ENCODE data around the gene APOBEC3C.
"Not testable (repeated sequence)": the region's sequence is repeated elsewhere in the genome, so short reads cannot be mapped to it uniquely, and the experiment has no call there.

The APOBEC3C gene

DNA sequence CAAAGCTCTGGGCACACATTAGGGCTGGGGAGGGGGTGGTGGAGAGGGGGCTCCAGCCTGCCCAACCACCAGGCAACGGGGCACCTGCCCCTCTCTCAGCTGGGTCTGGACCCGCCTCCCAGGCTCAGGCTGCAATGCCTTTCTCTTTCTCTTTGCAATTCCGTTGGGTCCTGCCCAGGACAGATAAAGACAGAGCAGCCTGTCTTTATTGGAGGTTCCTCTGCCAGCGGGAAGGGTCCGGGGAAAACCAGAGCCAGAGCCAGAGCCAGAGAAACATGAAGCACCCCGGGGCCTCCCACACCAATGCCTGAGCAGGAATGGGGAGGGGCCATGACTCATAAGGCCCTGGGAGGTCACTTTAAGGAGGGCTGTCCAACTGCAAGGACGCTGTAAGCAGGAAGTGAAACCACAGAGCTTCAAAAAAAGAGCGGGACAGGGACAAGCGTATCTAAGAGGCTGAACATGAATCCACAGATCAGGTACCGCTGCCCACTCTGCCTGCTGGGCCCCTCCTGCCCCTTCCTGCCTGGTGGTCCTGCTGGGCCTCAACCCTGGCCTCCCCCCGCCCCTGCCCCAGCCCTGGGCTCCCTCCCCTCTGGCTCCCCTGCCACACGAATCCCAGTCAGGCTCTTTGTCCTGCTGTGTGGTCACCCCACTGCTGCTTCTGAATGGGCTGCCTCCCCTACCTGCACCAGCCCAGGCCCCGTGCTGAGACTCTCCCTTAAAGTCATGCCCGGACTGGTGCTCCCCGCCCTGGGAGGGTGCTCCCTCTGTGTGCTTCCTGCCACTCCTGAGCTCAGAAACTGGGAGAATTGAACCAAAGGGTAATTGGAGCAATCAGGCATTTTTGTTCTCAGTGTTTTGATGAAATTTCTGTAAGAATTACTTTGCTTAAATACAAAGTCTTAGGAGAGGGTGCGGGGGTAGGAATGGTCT, 31.8 kb upstream of the APOBEC3C start, which contains the start of gene APOBEC3B:
Gene APOBEC3B, plus strand, starts transcription at position 356 of the 936 bp plus-strand sequence. Its CDS starts 107 bp downstream, at position 463.
- peak; percentile 72 to 94 (median 92) for DNase-seq
- no peak within 1 kb of the TSS for H3K27ac ChIP-seq (ENCODE audit: insufficient read depth in 1 of 2, low read depth in 1 of 2, low read length in 2 of 2, poor library complexity in 1 of 2, severe bottlenecking in 2 of 2)
- H3K36me3 ChIP-seq (ENCODE audit: control insufficient read depth in 4 of 4, insufficient read depth in 4 of 4, low read length in 3 of 4): no peaks in the 10 kb centered on the region
- ChIA-PET CTCF (interaction anchor here (1.0 to 3.0 kb wide), 8 partner anchors 9 to 116 kb away, joined by 3 to 20 read pairs (median 8); no protein-coding TSS in a partner anchor), POLR2A (interaction anchor here (1.0 kb wide), 1 partner anchor 107 kb away, joined by 3 read pairs; no protein-coding TSS in a partner anchor)
- H3K27me3 ChIP-seq (replicated peaks in 2 of 5; ENCODE audit: control insufficient read depth in 4 of 5, insufficient read depth in 5 of 5, low read length in 4 of 5): no peaks in the 10 kb centered on the region
- H3K4me1 ChIP-seq (ENCODE audit: control extremely low read depth in 1 of 4, control insufficient read depth in 4 of 4, insufficient read depth in 4 of 4, low read length in 3 of 4): peaks cover 0 to 21% (median 11%) of the 10 kb centered on the region in 4 experiments
- 26% methylated on average over 13 of the region's 16 CpGs for WGBS (ENCODE audit: insufficient coverage)
- peak within 1 kb of the TSS; percentile 4 to 79 (median 54) for H3K4me3 ChIP-seq (ENCODE audit: control insufficient read depth in 1 of 7, extremely low read depth in 1 of 7, insufficient read depth in 4 of 7, low read depth in 2 of 7, low read length in 6 of 7)
- peaks cover 0 to 8% (median 4%) of the 10 kb centered on the region in 5 experiments for H3K9me3 ChIP-seq (ENCODE audit: control extremely low read depth in 1 of 5, control insufficient read depth in 4 of 5, insufficient read depth in 2 of 5, low read depth in 1 of 5, low read length in 4 of 5)

DNA sequence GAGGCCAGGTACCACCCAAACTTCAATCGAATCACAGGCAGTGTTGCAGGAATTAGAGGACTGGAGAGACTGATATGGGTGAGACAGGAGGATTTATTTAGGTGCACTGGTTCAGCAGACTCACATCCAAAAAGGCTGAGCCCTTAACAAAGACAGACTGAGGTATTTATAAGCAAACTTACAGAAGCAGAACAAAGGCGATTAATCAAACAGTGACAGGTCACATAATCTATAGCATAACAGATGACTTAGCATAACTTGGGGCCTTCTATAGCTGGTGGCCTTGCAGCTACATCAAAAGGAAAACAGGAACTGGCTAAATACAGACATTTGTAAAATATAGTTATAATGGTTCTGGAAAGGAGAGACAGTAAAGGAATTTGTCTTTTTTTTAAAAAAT, 29.8 kb upstream of the APOBEC3C start:
- 100% methylated on average over 2 of the region's 2 CpGs for WGBS (ENCODE audit: insufficient coverage)
- ChIA-PET POLR2A (no interaction called here), CTCF (interaction anchor here (1.4 to 2.3 kb wide), 2 partner anchors 11 to 19 kb away, joined by 4 to 8 read pairs; no protein-coding TSS in a partner anchor)
- peak in 2 of 3 donors; percentile 31 to 62 for DNase-seq
- peaks cover 0 to 25% (median 14%) of the 10 kb centered on the region in 4 experiments for H3K4me1 ChIP-seq (ENCODE audit: control extremely low read depth in 1 of 4, control insufficient read depth in 4 of 4, insufficient read depth in 4 of 4, low read length in 3 of 4)
- H3K36me3 ChIP-seq (ENCODE audit: control insufficient read depth in 4 of 4, insufficient read depth in 4 of 4, low read length in 3 of 4): no peaks in the 10 kb centered on the region
- peak overlapping the region in 1 of 2 experiments; percentile 43 for H3K27ac ChIP-seq (ENCODE audit: insufficient read depth in 1 of 2, low read depth in 1 of 2, low read length in 2 of 2, poor library complexity in 1 of 2, severe bottlenecking in 2 of 2)
- no peak overlapping the region for H3K4me3 ChIP-seq (ENCODE audit: control insufficient read depth in 1 of 7, extremely low read depth in 1 of 7, insufficient read depth in 4 of 7, low read depth in 2 of 7, low read length in 6 of 7)
- H3K9me3 ChIP-seq (ENCODE audit: control extremely low read depth in 1 of 5, control insufficient read depth in 4 of 5, insufficient read depth in 2 of 5, low read depth in 1 of 5, low read length in 4 of 5): peaks cover 0 to 8% (median 4%) of the 10 kb centered on the region in 5 experiments
- no peaks in the 10 kb centered on the region for H3K27me3 ChIP-seq (replicated peaks in 2 of 5; ENCODE audit: control insufficient read depth in 4 of 5, insufficient read depth in 5 of 5, low read length in 4 of 5)

DNA sequence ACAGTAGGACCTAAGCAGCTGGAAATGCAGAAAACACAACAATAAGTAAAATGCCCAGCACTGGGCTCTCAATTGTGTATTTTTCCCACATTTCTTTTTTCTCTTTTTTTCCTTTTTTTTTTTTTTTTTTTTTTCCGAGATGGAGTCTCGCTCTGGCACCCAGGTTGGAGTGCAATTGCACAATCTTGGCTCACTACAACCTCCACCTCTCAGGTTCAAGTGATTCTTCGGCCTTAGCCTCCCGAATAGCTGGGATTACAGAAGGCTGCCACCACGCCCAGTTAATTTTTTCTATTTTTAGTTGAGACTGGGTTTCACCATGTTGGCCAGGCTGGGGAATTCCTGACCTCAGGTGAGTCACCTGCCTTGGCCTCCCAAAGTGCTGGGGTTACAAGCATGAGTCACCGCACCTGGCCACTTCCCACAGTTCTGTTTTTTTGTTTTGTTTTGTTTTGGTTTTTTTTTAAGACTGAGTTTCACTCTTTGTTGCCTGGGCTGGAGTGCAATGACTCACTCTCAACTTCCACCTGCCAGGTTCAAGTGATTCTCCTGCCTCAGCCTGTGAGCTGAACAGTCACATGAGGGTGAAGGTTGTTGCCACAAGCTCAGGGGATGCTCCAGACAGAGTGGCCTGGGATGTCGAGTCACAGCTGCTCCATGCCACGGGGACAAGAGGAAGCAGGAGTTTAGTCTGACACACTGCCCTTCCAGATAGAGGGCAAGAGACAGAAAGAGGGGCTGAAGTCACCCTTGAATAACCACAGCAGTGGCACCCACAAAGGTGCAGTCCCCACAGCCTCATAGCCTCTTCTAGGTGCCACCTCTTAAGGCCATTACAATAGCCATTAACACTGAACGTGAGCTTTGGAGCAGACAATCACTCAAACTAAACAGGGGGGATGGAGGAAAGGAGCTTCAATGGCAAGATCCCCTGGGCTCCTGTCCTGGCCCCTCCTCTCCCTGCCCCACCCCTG, 29.0 kb upstream of the APOBEC3C start:
- H3K36me3 ChIP-seq (ENCODE audit: control insufficient read depth in 4 of 4, insufficient read depth in 4 of 4, low read length in 3 of 4); H3K27me3 ChIP-seq (replicated peaks in 2 of 5; ENCODE audit: control insufficient read depth in 4 of 5, insufficient read depth in 5 of 5, low read length in 4 of 5); H3K9me3 ChIP-seq (ENCODE audit: control extremely low read depth in 1 of 5, control insufficient read depth in 4 of 5, insufficient read depth in 2 of 5, low read depth in 1 of 5, low read length in 4 of 5); H3K4me3 ChIP-seq (ENCODE audit: control insufficient read depth in 1 of 7, extremely low read depth in 1 of 7, insufficient read depth in 4 of 7, low read depth in 2 of 7, low read length in 6 of 7); POLR2A ChIA-PET; CTCF ChIA-PET: not testable (repeated sequence)
- Histone ChIP-seq H3K27ac (ENCODE audit: insufficient read depth in 1 of 2, low read depth in 1 of 2, low read length in 2 of 2, poor library complexity in 1 of 2, severe bottlenecking in 2 of 2) (peak overlapping the region in 1 of 2 experiments; percentile 43), H3K4me1 (ENCODE audit: control extremely low read depth in 1 of 4, control insufficient read depth in 4 of 4, insufficient read depth in 4 of 4, low read length in 3 of 4) (peaks cover 0 to 33% (median 21%) of the 10 kb centered on the region in 4 experiments)
- WGBS (ENCODE audit: insufficient coverage): 95% methylated on average over 5 of the region's 9 CpGs
- DNase-seq: peak; percentile 27 to 81 (median 76)

DNA sequence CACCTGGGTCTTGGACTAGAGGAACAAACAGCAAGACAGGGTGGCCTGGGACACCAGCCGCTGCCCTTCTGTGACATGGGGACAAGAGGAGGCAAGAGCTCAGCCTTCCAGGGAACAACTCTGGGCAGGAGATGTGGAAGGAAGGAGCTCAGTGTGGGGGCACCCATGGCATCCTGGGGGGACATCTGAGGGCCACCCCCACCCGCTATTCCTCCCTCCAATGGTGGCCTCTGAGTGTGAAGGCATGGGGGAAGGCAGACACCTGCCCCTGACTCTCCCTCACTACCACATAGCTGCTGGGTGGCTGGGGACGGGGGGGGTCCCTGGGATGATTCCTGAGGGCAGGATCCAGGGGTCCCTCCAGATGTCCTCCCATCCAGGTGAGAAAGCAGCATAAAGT, 27.4 kb upstream of the APOBEC3C start:
- Histone ChIP-seq H3K27ac (ENCODE audit: insufficient read depth in 1 of 2, low read depth in 1 of 2, low read length in 2 of 2, poor library complexity in 1 of 2, severe bottlenecking in 2 of 2) (no peak overlapping the region), H3K9me3 (ENCODE audit: control extremely low read depth in 1 of 5, control insufficient read depth in 4 of 5, insufficient read depth in 2 of 5, low read depth in 1 of 5, low read length in 4 of 5) (peaks cover 0 to 8% (median 4%) of the 10 kb centered on the region in 5 experiments), H3K4me3 (ENCODE audit: control insufficient read depth in 1 of 7, extremely low read depth in 1 of 7, insufficient read depth in 4 of 7, low read depth in 2 of 7, low read length in 6 of 7) (no peak overlapping the region), H3K36me3 (ENCODE audit: control insufficient read depth in 4 of 4, insufficient read depth in 4 of 4, low read length in 3 of 4) (no peaks in the 10 kb centered on the region), H3K27me3 (replicated peaks in 2 of 5; ENCODE audit: control insufficient read depth in 4 of 5, insufficient read depth in 5 of 5, low read length in 4 of 5) (no peaks in the 10 kb centered on the region), H3K4me1 (ENCODE audit: control extremely low read depth in 1 of 4, control insufficient read depth in 4 of 4, insufficient read depth in 4 of 4, low read length in 3 of 4) (peaks cover 0 to 30% (median 16%) of the 10 kb centered on the region in 4 experiments)
- CTCF ChIA-PET: interaction anchor here (1.3 kb wide), 1 partner anchor 19 kb away, joined by 3 read pairs; no protein-coding TSS in a partner anchor
- POLR2A ChIA-PET: no interaction called here
- no peak for DNase-seq
- WGBS (ENCODE audit: insufficient coverage): 93% methylated on average over 2 of the region's 3 CpGs

DNA sequence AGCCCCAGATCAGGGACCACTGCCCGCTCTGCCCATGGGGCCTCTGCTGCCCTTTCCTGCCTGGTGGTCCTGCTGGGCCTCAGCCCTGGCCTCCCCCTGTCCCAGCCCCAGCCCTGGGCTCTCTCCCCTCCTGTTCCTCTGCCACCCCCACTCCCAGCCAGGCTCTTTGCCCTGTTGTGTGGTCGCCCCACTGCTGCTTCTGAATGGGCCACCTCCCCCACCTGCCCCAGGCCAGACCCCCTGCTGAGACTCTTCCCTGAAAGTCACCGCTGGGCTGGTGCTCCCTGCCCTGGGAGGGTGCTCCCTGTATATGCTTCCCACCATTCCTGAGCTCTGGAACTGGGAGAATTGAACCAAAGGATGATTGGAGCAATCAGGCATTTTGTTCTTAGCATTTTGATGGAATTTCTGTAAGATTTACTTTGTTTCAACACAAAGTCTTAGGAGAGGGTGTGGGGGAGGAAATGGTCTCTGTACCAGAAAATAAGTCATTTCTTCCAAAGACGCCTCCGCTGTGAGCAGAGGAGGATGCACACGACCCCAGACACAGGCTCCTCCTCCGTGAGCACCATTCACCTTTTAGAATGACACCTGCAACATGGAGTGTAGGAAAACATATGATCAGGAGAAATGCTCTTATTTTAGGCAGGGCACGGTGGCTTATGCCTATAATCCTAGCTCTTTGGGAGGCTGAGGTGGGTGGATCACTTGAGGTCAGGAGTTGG, 26.7 kb upstream of the APOBEC3C start:
- H3K4me1 ChIP-seq (ENCODE audit: control extremely low read depth in 1 of 4, control insufficient read depth in 4 of 4, insufficient read depth in 4 of 4, low read length in 3 of 4): peaks cover 0 to 24% (median 11%) of the 10 kb centered on the region in 4 experiments
- no peaks in the 10 kb centered on the region for H3K36me3 ChIP-seq (ENCODE audit: control insufficient read depth in 4 of 4, insufficient read depth in 4 of 4, low read length in 3 of 4)
- ChIA-PET POLR2A (no interaction called here), CTCF (interaction anchor here (0.9 to 1.3 kb wide), 2 partner anchors 15 to 18 kb away, joined by 3 to 4 read pairs; no protein-coding TSS in a partner anchor)
- peaks cover 0 to 8% (median 4%) of the 10 kb centered on the region in 5 experiments for H3K9me3 ChIP-seq (ENCODE audit: control extremely low read depth in 1 of 5, control insufficient read depth in 4 of 5, insufficient read depth in 2 of 5, low read depth in 1 of 5, low read length in 4 of 5)
- WGBS (ENCODE audit: insufficient coverage): 86% methylated on average over 6 of the region's 8 CpGs
- H3K27me3 ChIP-seq (replicated peaks in 2 of 5; ENCODE audit: control insufficient read depth in 4 of 5, insufficient read depth in 5 of 5, low read length in 4 of 5): no peaks in the 10 kb centered on the region
- no peak overlapping the region for H3K27ac ChIP-seq (ENCODE audit: insufficient read depth in 1 of 2, low read depth in 1 of 2, low read length in 2 of 2, poor library complexity in 1 of 2, severe bottlenecking in 2 of 2)
- DNase-seq: no peak
- no peak overlapping the region for H3K4me3 ChIP-seq (ENCODE audit: control insufficient read depth in 1 of 7, extremely low read depth in 1 of 7, insufficient read depth in 4 of 7, low read depth in 2 of 7, low read length in 6 of 7)

DNA sequence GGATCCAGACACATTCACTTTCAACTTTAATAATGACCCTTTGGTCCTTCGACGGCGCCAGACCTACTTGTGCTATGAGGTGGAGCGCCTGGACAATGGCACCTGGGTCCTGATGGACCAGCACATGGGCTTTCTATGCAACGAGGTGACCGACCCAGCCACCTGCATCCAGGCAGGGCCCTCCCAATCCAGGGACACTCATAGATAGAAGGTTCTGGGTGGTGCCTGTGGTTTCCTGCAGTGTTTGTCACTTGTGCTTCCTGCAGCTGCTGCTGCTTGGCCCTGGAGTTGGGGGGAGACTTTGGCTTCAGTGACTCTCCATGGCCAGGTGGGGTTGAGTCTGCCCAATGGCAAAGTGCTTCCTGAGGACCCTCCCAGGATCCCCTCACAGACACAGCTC, 24.6 kb upstream of the APOBEC3C start:
- H3K27me3 ChIP-seq (replicated peaks in 2 of 5; ENCODE audit: control insufficient read depth in 4 of 5, insufficient read depth in 5 of 5, low read length in 4 of 5): no peaks in the 10 kb centered on the region

More for the DNA sequence above, 24.6 kb upstream of the APOBEC3C start:
- Histone ChIP-seq H3K36me3 (ENCODE audit: control insufficient read depth in 4 of 4, insufficient read depth in 4 of 4, low read length in 3 of 4) (no peaks in the 10 kb centered on the region), H3K27ac (ENCODE audit: insufficient read depth in 1 of 2, low read depth in 1 of 2, low read length in 2 of 2, poor library complexity in 1 of 2, severe bottlenecking in 2 of 2) (no peak overlapping the region), H3K4me1 (ENCODE audit: control extremely low read depth in 1 of 4, control insufficient read depth in 4 of 4, insufficient read depth in 4 of 4, low read length in 3 of 4) (peaks cover 0 to 26% (median 17%) of the 10 kb centered on the region in 4 experiments), H3K4me3 (ENCODE audit: control insufficient read depth in 1 of 7, extremely low read depth in 1 of 7, insufficient read depth in 4 of 7, low read depth in 2 of 7, low read length in 6 of 7) (no peak overlapping the region), H3K9me3 (ENCODE audit: control extremely low read depth in 1 of 5, control insufficient read depth in 4 of 5, insufficient read depth in 2 of 5, low read depth in 1 of 5, low read length in 4 of 5) (peaks cover 0 to 2% (median 0%) of the 10 kb centered on the region in 5 experiments)
- peak in 2 of 3 donors; percentile 58 to 78 for DNase-seq
- WGBS (ENCODE audit: insufficient coverage): 80% methylated on average over 6 of the region's 6 CpGs
- ChIA-PET POLR2A (no interaction called here), CTCF (interaction anchor here (0.6 kb wide), 1 partner anchor 118 kb away, joined by 3 read pairs; no protein-coding TSS in a partner anchor)
